Placental pericyte (primary cell): Measurements from ENCODE around the gene ACVR1C. TPM values are rescaled to one million over a fixed set of nuclear protein-coding genes. Genes with fewer than 3 reads are reported as not detected.

Source experiments
- total RNA-seq: library from RNA; depleted of rRNA; stranded (reverse); fragments of >200 nt; gene quantifications from 2 replicates; pipeline ENCODE4 v1.2.3, GENCODE V29; 2012

Gene ACVR1C
- 0.29 TPM in 1 of 2 replicates, not detected in the other for total RNA-seq

GRCh38 chr2:157628477-157629415 is at the start of gene ACVR1C:
TSS of gene ACVR1C (minus strand) at chr2:157628864. CDS start at chr2:157628644, 220 bp downstream.

Other genes starting within 250 kb of the ACVR1C start
- not detected in 2 replicates for gene CYTIP, start 184.8 kb downstream of the ACVR1C start, total RNA-seq
- gene ACVR1, start 247.5 kb upstream of the ACVR1C start, total RNA-seq, result 36.5 and 41.6 TPM in 2 replicates